ENCODE data around the gene WDR70. TPM values are rescaled to one million over a fixed set of nuclear protein-coding genes. Genes with fewer than 3 reads are reported as not detected.

WDR70 gene
- total and polyA plus RNA-seq, 4 donors: 11.0 to 57.8 (median 26.2) TPM

DNA sequence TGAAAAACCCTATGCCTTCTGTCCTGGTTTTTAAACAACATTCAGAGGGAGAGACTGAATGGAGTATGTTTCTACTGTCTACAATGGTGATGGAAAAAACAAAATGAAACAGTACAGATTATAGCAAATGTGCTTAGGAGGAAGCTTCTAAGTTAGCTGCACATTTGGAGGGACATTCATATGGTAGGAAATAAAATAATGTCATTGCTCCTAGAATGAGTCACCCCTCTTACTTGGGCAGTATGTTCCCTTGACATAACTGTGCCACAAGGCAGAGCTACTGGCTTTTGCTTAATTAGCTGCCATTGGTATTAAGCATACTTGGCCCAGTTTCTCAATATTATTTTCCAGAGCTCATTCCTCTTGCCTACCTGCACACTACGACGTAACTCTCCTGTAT, 331.8 kb downstream of the WDR70 start:
- Histone ChIP-seq H3K36me3 (ENCODE audit: control insufficient read depth in 4 of 4, insufficient read depth in 4 of 4, low read length in 4 of 4) (no peaks in the 10 kb centered on the region), H3K27ac (ENCODE audit: low read depth in 1 of 2, low read length in 1 of 2) (no peak overlapping the region), H3K4me1 (ENCODE audit: control insufficient read depth in 5 of 5, insufficient read depth in 5 of 5, low read length in 5 of 5) (peaks cover 0 to 4% (median 0%) of the 10 kb centered on the region in 5 donors), H3K4me3 (no peak overlapping the region), H3K9me3 (ENCODE audit: control insufficient read depth in 4 of 4, insufficient read depth in 3 of 4, low read length in 3 of 4) (no peaks in the 10 kb centered on the region), H3K9ac (ENCODE audit: insufficient read depth in 1 of 2, low read length in 2 of 2) (no peak overlapping the region), H3K27me3 (ENCODE audit: control insufficient read depth in 3 of 3, insufficient read depth in 3 of 3, low read length in 2 of 3) (no peaks in the 10 kb centered on the region)
- ATAC-seq (ENCODE audit: insufficient read depth, low FRiP score): no peak
- no peak for DNase-seq
- TF ChIP-seq, protein P1, sequence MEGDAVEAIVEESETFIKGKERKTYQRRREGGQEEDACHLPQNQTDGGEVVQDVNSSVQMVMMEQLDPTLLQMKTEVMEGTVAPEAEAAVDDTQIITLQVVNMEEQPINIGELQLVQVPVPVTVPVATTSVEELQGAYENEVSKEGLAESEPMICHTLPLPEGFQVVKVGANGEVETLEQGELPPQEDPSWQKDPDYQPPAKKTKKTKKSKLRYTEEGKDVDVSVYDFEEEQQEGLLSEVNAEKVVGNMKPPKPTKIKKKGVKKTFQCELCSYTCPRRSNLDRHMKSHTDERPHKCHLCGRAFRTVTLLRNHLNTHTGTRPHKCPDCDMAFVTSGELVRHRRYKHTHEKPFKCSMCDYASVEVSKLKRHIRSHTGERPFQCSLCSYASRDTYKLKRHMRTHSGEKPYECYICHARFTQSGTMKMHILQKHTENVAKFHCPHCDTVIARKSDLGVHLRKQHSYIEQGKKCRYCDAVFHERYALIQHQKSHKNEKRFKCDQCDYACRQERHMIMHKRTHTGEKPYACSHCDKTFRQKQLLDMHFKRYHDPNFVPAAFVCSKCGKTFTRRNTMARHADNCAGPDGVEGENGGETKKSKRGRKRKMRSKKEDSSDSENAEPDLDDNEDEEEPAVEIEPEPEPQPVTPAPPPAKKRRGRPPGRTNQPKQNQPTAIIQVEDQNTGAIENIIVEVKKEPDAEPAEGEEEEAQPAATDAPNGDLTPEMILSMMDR (IDR thresholded peaks at IDR 0.05; ENCODE audit: control extremely low read depth, extremely low read depth): no peak
- 85 to 94% methylated on average over 2 of the region's 2 CpGs for WGBS, 2 donors

DNA sequence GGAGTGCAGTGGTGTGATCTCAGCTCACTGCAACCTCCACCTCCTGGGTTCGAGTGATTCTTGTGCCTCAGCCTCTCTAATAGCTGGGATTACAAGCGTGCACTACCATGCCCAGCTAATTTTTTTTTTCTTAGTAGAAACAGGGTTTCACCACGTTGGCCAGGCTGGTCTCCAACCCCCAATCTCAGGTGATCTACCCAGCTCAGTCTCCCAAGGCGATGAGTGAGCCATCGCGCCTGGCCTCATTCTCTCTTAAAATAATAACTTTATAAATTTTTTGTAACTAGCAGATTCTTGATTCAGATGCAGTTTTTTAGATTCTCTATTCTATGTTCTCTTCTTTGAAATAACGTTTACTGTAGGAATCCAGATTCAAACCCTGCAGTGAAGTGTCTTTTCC, 333.6 kb downstream of the WDR70 start:
- WGBS, 2 donors: 83% methylated on average over 7 of the region's 7 CpGs
- ATAC-seq (ENCODE audit: insufficient read depth, low FRiP score) (no peak), DNase-seq (no peak)
- Histone ChIP-seq H3K9me3 (ENCODE audit: control insufficient read depth in 4 of 4, insufficient read depth in 3 of 4, low read length in 3 of 4) (no peaks in the 10 kb centered on the region), H3K4me1 (ENCODE audit: control insufficient read depth in 5 of 5, insufficient read depth in 5 of 5, low read length in 5 of 5) (peaks cover 0 to 16% (median 5%) of the 10 kb centered on the region in 5 donors), H3K36me3 (ENCODE audit: control insufficient read depth in 4 of 4, insufficient read depth in 4 of 4, low read length in 4 of 4) (no peaks in the 10 kb centered on the region), H3K27me3 (ENCODE audit: control insufficient read depth in 3 of 3, insufficient read depth in 3 of 3, low read length in 2 of 3) (no peaks in the 10 kb centered on the region), H3K27ac (ENCODE audit: low read depth in 1 of 2, low read length in 1 of 2) (no peak overlapping the region), H3K4me3 (no peak overlapping the region), H3K9ac (ENCODE audit: insufficient read depth in 1 of 2, low read length in 2 of 2) (no peak overlapping the region)
- TF ChIP-seq, protein P1 (IDR thresholded peaks at IDR 0.05; ENCODE audit: control extremely low read depth, extremely low read depth): no peak

DNA sequence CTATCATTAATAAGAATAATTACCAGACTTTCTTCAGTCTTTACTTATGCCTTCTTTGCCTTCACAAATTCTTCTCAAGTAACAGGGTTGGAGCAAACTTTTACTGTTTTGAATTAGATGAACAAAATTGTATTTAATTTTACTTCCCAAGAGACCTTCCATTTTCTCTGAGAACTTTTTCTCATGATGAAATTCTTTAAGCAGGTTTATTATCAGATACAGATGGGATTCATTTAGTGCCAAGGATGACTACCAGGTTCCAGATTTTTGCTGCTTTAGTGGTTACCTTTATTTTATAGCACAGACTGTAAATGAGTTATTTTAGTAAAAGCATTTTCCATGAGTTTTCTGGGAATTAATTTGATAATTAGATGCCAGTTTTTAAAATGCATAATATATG, 335.6 kb downstream of the WDR70 start:
- Histone ChIP-seq H3K4me3 (no peak overlapping the region), H3K9me3 (ENCODE audit: control insufficient read depth in 4 of 4, insufficient read depth in 3 of 4, low read length in 3 of 4) (no peaks in the 10 kb centered on the region), H3K4me1 (ENCODE audit: control insufficient read depth in 5 of 5, insufficient read depth in 5 of 5, low read length in 5 of 5) (peaks cover 2 to 26% (median 11%) of the 10 kb centered on the region in 5 donors), H3K27me3 (ENCODE audit: control insufficient read depth in 3 of 3, insufficient read depth in 3 of 3, low read length in 2 of 3) (no peaks in the 10 kb centered on the region), H3K27ac (ENCODE audit: low read depth in 1 of 2, low read length in 1 of 2) (no peak overlapping the region), H3K36me3 (ENCODE audit: control insufficient read depth in 4 of 4, insufficient read depth in 4 of 4, low read length in 4 of 4) (no peaks in the 10 kb centered on the region), H3K9ac (ENCODE audit: insufficient read depth in 1 of 2, low read length in 2 of 2) (no peak overlapping the region)
- ATAC-seq (ENCODE audit: insufficient read depth, low FRiP score) (no peak), DNase-seq (no peak)
- TF ChIP-seq, protein P1 (IDR thresholded peaks at IDR 0.05; ENCODE audit: control extremely low read depth, extremely low read depth): no peak

DNA sequence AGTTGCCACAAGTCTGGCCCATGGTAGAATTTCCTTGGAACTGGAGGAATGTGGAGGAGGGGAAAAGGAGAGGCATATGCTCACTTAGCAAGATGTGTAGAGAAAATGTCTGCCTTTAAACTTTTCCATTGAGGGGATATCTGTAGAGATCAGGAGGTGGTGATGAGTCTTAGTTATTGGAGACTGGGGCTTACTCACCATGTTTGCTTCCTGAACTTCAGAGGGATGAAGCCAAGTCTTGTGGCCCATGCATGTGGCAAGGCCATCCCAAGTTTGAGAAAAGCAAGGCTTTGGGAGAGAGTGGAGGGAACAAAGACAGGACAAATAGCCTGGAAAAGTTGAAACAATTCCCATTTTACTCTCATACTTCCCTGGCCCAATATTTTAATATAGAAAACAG, 336.2 kb downstream of the WDR70 start:
- no peaks in the 10 kb centered on the region for H3K27me3 ChIP-seq (ENCODE audit: control insufficient read depth in 3 of 3, insufficient read depth in 3 of 3, low read length in 2 of 3)
- H3K9me3 ChIP-seq (ENCODE audit: control insufficient read depth in 4 of 4, insufficient read depth in 3 of 4, low read length in 3 of 4): no peaks in the 10 kb centered on the region
- TF ChIP-seq, protein P1 (IDR thresholded peaks at IDR 0.05; ENCODE audit: control extremely low read depth, extremely low read depth): no peak
- ATAC-seq (ENCODE audit: insufficient read depth, low FRiP score) (no peak), DNase-seq (no peak)
- H3K4me3 ChIP-seq: no peak overlapping the region
- no peak overlapping the region for H3K27ac ChIP-seq (ENCODE audit: low read depth in 1 of 2, low read length in 1 of 2)
- H3K36me3 ChIP-seq (ENCODE audit: control insufficient read depth in 4 of 4, insufficient read depth in 4 of 4, low read length in 4 of 4): no peaks in the 10 kb centered on the region
- H3K4me1 ChIP-seq (ENCODE audit: control insufficient read depth in 5 of 5, insufficient read depth in 5 of 5, low read length in 5 of 5): peaks cover 2 to 26% (median 11%) of the 10 kb centered on the region in 5 donors
- H3K9ac ChIP-seq (ENCODE audit: insufficient read depth in 1 of 2, low read length in 2 of 2): no peak overlapping the region

All from lung (tissue), 12 donors.